Astrocyte of the cerebellum (primary cell): ENCODE measurements around the gene SIRT2.

Experiments
- DNase-seq: peaks from one replicate; pipeline ENCODE4 v3.0.0-alpha.2; 2011; ENCODE audit warnings: low read depth
- H3K4me3 ChIP-seq: 2 replicates; pipeline ENCODE4 v1.5.1; 2011; ENCODE audit warnings: mild to moderate bottlenecking, low read depth, low read length, moderate library complexity
- in situ Hi-C: cut with HindIII; loops from 2 replicates; pipeline ENCODE4 v1.10.0; 2017; ENCODE audit warnings: low sequenced_read_pairs
- TF ChIP-seq, protein P1 (sequence below): IDR thresholded peaks from 2 replicates; pipeline ENCODE4 v1.5.1; 2012; ENCODE audit warnings: low read length, low read depth, moderate library complexity, mild to moderate bottlenecking; ENCODE audit errors: missing control alignments

Gene SIRT2

DNA sequence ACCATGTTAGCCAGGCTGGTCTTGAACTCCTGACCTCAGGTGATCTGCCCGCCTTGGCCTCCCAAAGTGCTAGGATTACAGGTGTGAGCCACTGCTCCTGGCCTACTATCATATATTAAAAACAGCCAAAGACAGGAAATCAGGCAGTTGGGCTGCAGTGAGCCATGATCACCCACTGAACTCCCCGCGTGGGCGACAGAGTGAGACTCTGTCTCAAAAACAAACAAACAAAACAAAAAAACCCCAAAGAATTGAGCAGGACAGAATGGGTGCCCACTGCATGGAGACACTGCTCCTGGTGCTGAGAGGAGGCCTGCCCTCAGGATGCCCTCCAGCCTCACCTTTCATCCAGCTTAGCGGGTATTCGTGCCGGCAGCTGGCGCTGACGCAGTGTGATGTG, 16.1 kb downstream of the SIRT2 start:
- DNase-seq: no peak
- no peak overlapping the region for H3K4me3 ChIP-seq
- TF ChIP-seq, protein P1, sequence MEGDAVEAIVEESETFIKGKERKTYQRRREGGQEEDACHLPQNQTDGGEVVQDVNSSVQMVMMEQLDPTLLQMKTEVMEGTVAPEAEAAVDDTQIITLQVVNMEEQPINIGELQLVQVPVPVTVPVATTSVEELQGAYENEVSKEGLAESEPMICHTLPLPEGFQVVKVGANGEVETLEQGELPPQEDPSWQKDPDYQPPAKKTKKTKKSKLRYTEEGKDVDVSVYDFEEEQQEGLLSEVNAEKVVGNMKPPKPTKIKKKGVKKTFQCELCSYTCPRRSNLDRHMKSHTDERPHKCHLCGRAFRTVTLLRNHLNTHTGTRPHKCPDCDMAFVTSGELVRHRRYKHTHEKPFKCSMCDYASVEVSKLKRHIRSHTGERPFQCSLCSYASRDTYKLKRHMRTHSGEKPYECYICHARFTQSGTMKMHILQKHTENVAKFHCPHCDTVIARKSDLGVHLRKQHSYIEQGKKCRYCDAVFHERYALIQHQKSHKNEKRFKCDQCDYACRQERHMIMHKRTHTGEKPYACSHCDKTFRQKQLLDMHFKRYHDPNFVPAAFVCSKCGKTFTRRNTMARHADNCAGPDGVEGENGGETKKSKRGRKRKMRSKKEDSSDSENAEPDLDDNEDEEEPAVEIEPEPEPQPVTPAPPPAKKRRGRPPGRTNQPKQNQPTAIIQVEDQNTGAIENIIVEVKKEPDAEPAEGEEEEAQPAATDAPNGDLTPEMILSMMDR: no peak
- in situ Hi-C loops: no loop called here

DNA sequence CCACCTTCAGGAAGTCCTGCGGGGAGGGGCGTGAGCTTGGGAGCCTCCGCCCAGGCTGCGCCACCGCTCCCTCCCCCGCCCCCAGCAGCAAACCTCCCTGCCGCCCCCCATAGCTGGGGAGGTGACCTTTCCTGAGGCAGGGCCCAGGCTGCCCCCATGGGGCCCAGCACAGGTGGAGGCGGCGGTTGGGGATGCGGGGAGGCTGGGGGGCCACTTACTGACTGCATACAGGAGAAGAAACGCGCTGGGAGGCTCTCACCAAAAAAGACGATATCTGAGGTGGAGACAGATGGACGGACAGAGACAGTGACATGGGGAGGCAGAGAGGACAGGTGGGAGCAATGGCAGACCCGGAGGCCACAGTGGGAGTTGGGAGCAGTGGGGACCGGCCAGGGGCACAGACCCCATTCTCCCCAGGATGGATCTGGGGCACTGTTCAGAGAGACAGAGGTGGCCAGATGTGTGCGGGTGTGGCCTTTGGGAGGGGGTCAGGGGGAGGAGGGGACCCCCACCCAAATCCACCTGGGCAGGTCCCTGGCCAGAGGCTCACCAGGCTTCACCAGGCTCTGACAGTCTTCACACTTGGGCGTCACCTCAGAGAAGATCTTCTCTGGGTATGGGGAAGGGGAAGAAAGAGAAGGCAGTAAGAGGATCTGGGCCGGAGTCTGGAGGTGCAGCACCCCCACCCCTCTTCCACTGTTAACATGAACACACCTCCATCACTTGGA, 18.4 kb downstream of the SIRT2 start:
- no peak overlapping the region for H3K4me3 ChIP-seq
- TF ChIP-seq, protein P1: no peak
- in situ Hi-C loops: no loop called here
- DNase-seq: no peak

DNA sequence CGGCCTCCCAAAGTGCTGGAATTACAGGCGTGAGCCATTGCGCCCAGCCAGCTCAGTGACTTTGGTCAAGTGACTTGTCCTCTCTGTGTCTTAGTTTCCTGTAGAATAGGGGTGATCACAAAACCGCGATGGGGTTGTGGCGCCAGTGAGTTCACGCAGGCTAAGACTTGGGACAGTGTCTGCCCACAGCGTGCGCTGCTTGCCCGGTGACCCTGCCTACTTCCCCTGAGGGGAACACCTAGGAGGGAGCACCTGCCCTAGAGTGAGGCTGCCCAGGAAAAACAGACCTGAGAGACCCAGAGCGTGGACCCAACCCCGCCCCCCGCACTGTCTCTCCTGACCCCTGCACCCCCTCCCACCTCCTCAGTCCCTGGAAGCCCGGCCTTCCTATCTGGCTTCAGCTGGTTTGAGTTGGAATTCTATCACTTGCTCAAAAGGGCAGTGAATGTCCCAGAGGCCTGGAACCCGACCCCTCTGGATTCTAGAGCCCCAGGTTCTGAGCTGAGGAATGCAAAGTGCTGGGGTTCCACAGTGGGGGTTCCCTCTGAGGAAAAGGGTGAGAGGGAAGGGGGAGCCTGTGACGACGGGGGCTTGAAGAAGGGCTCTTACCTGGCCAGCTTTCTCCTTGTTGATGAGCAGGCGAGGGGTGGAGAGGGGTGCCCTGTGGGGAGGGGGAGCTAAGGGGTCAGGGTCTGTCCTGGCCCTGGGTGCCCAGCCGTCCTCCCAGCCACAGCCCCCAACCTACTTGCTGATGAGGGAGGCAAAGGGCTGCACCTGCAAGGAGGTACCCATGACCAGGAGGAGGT, 19.1 kb downstream of the SIRT2 start:
- no peak overlapping the region for H3K4me3 ChIP-seq
- TF ChIP-seq, protein P1: no peak
- no peak for DNase-seq
- in situ Hi-C loops: no loop called here

DNA sequence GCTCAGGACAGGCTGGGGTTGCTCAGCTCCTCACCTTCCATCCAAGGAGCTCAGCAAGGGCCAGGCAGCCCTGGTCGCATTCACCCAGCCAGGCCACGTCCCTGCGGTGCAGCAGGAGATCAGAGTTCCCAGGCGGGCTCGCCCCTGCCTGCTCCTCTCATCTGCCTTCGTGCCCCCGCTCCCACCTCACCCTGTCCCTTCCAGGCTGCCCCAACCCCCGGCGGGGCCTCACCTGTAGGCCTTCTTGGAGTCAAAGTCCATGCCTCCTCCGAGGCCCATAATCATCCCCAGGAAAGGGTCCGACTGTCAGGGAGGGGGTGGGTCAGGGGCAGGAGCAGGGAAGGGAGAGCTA, 20.0 kb downstream of the SIRT2 start:
- TF ChIP-seq, protein P1: no peak
- H3K4me3 ChIP-seq: no peak overlapping the region
- DNase-seq: no peak
- in situ Hi-C loops: no loop called here

DNA sequence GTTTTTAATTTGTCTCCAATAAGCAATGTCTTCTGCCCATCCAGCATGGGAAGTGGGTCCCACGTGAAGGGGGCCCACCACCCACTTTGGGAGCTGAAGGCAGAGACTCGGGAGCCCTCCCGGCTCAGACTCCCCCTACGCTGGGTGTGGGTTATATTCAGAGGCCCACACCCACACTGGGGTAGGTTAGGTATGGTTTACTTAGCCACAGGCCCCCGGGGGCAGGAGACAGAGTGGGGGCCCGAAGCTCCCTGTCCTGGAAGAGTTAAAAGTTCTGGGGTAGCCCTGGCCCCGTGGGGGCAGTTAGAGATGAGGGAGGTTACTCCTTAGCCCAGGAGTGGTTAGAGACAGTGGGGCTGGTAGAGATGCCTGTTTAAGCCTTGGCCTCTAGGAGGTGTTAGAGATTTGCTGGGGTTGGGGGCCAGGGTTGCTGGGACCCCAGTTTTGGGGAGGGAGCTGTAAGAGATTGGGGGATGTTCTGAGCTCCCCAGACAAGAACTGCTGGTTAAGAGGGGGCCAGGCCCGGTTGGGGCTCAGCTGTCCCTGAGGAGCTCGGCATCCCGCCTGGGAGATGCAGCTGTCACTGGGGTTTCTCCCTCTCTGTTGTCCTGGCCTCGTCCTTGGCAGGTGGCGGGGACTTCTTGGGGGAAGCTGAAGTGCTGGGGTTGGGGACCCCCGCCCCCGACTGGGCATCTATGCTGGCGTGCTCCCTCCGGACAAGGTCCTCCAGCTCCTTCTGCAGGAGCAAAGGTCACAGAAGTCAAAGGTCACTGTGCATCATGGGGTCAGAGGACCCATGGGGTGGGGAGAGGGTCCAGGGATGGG, 20.6 kb downstream of the SIRT2 start:
- TF ChIP-seq, protein P1: peak; percentile 8
- H3K4me3 ChIP-seq: no peak overlapping the region
- no peak for DNase-seq
- in situ Hi-C loops: no loop called here

DNA sequence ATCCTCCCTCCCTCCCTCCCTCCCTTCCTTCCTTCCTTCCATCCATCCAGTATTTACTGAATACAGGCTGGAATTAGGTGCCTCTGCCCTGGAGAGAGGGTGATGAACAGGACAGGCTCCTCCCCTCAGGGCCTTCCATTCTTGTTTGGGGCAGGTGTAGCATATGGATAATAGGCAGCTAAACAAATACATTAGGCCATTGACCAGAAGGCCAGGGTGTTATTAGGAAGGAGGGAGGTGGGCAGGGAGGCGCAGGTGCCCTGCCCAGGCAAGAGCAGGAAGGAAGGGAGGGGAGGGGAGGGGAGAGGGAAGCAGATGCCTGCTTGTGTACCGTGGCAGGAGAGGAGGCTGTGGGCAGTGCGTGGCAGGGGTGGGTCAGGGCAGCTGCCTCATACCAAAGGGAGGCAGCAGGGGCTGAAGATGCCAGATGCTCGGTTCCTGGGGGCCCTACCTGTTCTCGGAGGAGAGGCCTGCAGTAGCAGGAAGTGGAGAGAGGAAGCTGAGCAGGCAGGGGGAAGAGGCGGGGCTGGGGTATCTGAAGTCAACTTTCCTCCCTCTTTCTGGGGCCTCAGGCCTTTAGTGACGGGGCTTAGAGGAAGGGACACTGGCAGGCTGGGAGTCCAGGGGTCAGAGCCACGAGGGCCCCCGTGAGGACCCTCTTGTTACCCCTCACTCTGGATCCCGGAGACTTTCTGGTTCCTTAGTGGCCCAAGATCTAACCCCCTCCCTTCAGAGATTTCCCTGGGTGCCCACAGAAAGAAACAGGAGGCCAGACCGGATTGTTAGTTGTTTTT, 21.4 kb downstream of the SIRT2 start, which contains the start of gene RINL:
RINL (minus strand) TSS at position 495 of the 794 bp plus-strand sequence. CDS start 1,533 bp downstream, outside the sequence.
- TF ChIP-seq, protein P1: no peak
- no peak for DNase-seq
- H3K4me3 ChIP-seq: no peak within 1 kb of the TSS
- in situ Hi-C loops: no loop called here
